ENCODE results near the gene GMCL1. TPM values are rescaled to one million over a fixed set of nuclear protein-coding genes. Genes with fewer than 3 reads are reported as not detected.
A peak's percentile ranks its signal among the peaks of the same experiment; 100 is the strongest.

Gene GMCL1
- total and polyA plus RNA-seq, 2 of the 13 experiments (the other 11 are each of a cell fraction or from before 2014, with no cell fraction given) = 18.7 to 24.0 TPM

DNA sequence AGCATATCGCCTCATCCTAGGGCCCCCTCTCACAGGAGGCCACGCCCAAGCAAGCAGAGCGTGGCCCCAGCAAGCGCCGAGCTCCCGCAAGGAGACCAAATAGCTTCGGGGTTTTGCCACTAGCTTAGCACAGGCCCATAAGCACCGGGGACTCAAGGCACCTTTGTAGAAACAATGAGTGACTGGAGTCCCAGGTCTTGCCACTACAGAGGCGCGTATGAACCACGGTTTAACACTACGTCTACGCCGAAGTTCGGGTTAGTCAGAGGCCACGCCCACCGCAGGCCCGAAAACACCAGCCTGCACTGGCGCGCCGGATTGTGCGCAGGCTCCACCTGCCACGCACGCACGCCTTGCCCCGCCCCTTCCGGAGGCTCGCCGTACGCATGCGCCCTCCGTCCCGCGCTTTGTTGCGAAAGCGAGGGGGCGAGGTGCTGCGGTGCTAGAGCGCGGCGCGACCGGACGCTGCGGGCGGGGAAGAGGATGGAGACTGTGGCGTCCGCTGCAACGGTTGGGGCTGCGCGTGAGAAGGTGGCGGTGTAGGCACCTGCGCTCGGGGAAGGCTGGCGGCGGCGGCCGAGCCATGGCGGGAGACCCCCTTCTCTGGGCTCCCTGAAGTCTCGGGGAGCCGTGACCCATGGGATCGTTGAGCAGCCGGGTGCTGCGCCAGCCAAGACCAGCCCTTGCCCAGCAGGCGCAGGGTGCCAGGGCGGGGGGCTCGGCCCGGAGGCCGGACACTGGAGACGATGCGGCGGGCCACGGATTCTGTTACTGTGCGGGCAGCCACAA lies at the start of gene GMCL1 (continued):
- TF ChIP-seq ZBTB40 (IDR thresholded peaks at IDR 0.05) (no peak), ZBTB40 (CRISPR knock-in tag; IDR thresholded peaks at IDR 0.05) (peak; percentile 85), CENPX (CRISPR knock-in tag; IDR thresholded peaks at IDR 0.05) (no peak), ZNF142 (CRISPR knock-in tag; IDR thresholded peaks at IDR 0.05) (0 out of 2 replicates have a peak, but pooled peaks have one; percentile 60), HOXA9 (CRISPR knock-in tag; IDR thresholded peaks at IDR 0.05; ENCODE audit: borderline replicate concordance) (peak; percentile 97), ZNF562 (CRISPR knock-in tag; IDR thresholded peaks at IDR 0.05; ENCODE audit: borderline replicate concordance) (no peak)
- TF ChIP-seq, protein P1, sequence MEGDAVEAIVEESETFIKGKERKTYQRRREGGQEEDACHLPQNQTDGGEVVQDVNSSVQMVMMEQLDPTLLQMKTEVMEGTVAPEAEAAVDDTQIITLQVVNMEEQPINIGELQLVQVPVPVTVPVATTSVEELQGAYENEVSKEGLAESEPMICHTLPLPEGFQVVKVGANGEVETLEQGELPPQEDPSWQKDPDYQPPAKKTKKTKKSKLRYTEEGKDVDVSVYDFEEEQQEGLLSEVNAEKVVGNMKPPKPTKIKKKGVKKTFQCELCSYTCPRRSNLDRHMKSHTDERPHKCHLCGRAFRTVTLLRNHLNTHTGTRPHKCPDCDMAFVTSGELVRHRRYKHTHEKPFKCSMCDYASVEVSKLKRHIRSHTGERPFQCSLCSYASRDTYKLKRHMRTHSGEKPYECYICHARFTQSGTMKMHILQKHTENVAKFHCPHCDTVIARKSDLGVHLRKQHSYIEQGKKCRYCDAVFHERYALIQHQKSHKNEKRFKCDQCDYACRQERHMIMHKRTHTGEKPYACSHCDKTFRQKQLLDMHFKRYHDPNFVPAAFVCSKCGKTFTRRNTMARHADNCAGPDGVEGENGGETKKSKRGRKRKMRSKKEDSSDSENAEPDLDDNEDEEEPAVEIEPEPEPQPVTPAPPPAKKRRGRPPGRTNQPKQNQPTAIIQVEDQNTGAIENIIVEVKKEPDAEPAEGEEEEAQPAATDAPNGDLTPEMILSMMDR (CRISPR knock-in tag; IDR thresholded peaks at IDR 0.05) = peak; percentile 38
